IMR-90 (cell line): ENCODE results near the gene MYO3B.

Source experiments
- CEBPB ChIP-seq: IDR thresholded peaks from 2 replicates; pipeline ENCODE4 v1.6.1; 2012; ENCODE audit warnings: low read depth, low read length, improper control_type of control experiment
- CTCF ChIP-seq: conservative IDR thresholded peaks from 2 replicates; pipeline ENCODE4 v1.5.1; 2012; ENCODE audit warnings: mild to moderate bottlenecking, low read depth, low read length, improper control_type of control experiment
- NFE2L2 ChIP-seq: fragments of 150-350 bp; IDR thresholded peaks from 2 replicates; pipeline ENCODE4 v1.6.1; 2016; ENCODE audit warnings: low read depth, mild to moderate bottlenecking, low read length
- POLR2A ChIP-seq: IDR thresholded peaks from 2 replicates; pipeline ENCODE4 v1.6.1; 2012; ENCODE audit warnings: mild to moderate bottlenecking, low read depth, low read length
- RAD21 ChIP-seq: IDR thresholded peaks from 2 replicates; pipeline ENCODE4 v1.6.1; 2012; ENCODE audit warnings: low read length, improper control_type of control experiment
- SMC3 ChIP-seq: fragments of 150-350 bp; IDR thresholded peaks from 2 replicates; pipeline ENCODE4 v1.6.1; 2016; ENCODE audit warnings: low read depth, mild to moderate bottlenecking, antibody characterized with exemption, low read length, moderate library complexity

- TF ChIP-seq POLR2A (no peak), SMC3 (no peak), RAD21 (no peak), CEBPB (no peak), CTCF (no peak), NFE2L2 (no peak)
Observed at GRCh38 chr2:170457742-170458141, 279.8 kb downstream of the MYO3B start.
